ENCODE measurements around the gene SFN. TPM values are rescaled to one million over a fixed set of nuclear protein-coding genes. Genes with fewer than 3 reads are reported as not detected.

Gene SFN
- total and polyA plus RNA-seq, 2 donors from 2014 or later, result 2.9 to 44.7 TPM

DNA sequence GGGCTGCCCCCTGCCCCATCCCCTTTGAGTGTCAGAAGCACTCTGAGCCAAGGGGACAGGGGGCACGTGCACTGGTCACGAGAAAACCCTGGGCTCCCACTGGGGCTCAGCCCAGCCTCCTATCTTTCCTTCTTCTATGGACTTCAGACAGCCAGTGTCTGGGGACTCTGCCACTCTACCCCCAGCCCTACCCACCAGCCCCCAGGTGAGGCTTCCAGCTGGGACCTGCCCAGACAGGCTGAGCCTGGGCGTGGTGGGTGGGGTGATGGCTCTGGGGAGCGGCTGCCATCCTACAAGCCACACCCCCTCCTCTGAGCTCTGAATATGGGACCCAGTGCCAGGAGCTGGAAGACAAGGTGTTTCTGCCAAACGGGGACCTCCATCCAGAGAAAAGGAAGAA is 8.0 kb upstream of the SFN start:
- peaks cover 0 to 33% (median 17%) of the 10 kb centered on the region in 3 donors for H3K36me3 ChIP-seq (ENCODE audit: control insufficient read depth in 2 of 3, insufficient read depth in 3 of 3, low read length in 3 of 3)
- intact Hi-C loops (cut with DNase I), result no loop called here
- H3K4me1 ChIP-seq (ENCODE audit: control insufficient read depth in 2 of 3, insufficient read depth in 2 of 3, low read depth in 1 of 3, low read length in 3 of 3), result no peaks in the 10 kb centered on the region
- FAIRE-seq (no peak), DNase-seq (no peak)
- no peak overlapping the region for H3K9ac ChIP-seq (ENCODE audit: low read length in 3 of 3)
- H3K27ac ChIP-seq (ENCODE audit: low read depth in 2 of 2, low read length in 2 of 2), result no peak overlapping the region
- H3K27me3 ChIP-seq (ENCODE audit: control insufficient read depth, insufficient read depth, low read length), result no peaks in the 10 kb centered on the region
- H3K4me3 ChIP-seq (ENCODE audit: low read length in 3 of 3), result no peak overlapping the region
- no peaks in the 10 kb centered on the region for H3K9me3 ChIP-seq (ENCODE audit: control insufficient read depth in 2 of 3, insufficient read depth in 1 of 3, low read length in 3 of 3)
- TF ChIP-seq CTCF (IDR thresholded peaks at IDR 0.05; ENCODE audit: borderline replicate concordance, extremely low read depth, insufficient read depth), result no peak

DNA sequence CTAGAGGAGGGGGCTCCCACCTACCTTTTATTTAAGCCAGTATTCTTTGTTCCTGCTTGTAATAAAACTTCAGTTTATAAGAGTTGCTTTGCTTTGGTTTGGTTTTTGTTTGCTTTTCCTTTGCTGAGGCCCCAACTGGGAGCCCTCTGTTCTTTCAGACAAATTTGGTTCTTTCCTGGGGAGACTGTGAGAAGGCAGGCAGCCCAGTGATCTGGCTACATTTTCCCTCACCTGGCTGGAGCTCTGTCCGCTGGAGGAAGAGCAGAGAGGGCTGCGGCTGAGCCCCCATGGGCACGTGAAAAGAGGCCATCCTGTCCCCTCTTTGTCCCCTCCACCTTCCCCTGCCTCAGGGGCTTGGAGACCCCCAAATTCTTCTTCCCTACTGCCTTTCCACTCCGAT is 7.3 kb upstream of the SFN start:
- Histone ChIP-seq H3K9ac (ENCODE audit: low read length in 3 of 3) (no peak overlapping the region), H3K27me3 (ENCODE audit: control insufficient read depth, insufficient read depth, low read length) (no peaks in the 10 kb centered on the region), H3K27ac (ENCODE audit: low read depth in 2 of 2, low read length in 2 of 2) (no peak overlapping the region), H3K36me3 (ENCODE audit: control insufficient read depth in 2 of 3, insufficient read depth in 3 of 3, low read length in 3 of 3) (peaks cover 0 to 30% (median 12%) of the 10 kb centered on the region in 3 donors), H3K4me3 (ENCODE audit: low read length in 3 of 3) (no peak overlapping the region), H3K4me1 (ENCODE audit: control insufficient read depth in 2 of 3, insufficient read depth in 2 of 3, low read depth in 1 of 3, low read length in 3 of 3) (no peaks in the 10 kb centered on the region), H3K9me3 (ENCODE audit: control insufficient read depth in 2 of 3, insufficient read depth in 1 of 3, low read length in 3 of 3) (no peaks in the 10 kb centered on the region)
- intact Hi-C loops (cut with DNase I), result no loop called here
- DNase-seq (no peak), FAIRE-seq (no peak)
- TF ChIP-seq CTCF (IDR thresholded peaks at IDR 0.05; ENCODE audit: borderline replicate concordance, extremely low read depth, insufficient read depth), result no peak

- no peaks in the 10 kb centered on the region for H3K4me1 ChIP-seq (ENCODE audit: control insufficient read depth in 2 of 3, insufficient read depth in 2 of 3, low read depth in 1 of 3, low read length in 3 of 3)
- FAIRE-seq, result no peak
- intact Hi-C loops (cut with DNase I), result no loop called here
- H3K27me3 ChIP-seq (ENCODE audit: control insufficient read depth, insufficient read depth, low read length), result no peaks in the 10 kb centered on the region
- peaks cover 0 to 26% (median 8%) of the 10 kb centered on the region in 3 donors for H3K36me3 ChIP-seq (ENCODE audit: control insufficient read depth in 2 of 3, insufficient read depth in 3 of 3, low read length in 3 of 3)
- H3K27ac ChIP-seq (ENCODE audit: low read depth in 2 of 2, low read length in 2 of 2), result no peak overlapping the region
- H3K9me3 ChIP-seq (ENCODE audit: control insufficient read depth in 2 of 3, insufficient read depth in 1 of 3, low read length in 3 of 3), result no peaks in the 10 kb centered on the region
- DNase-seq, result no peak
- no peak overlapping the region for H3K4me3 ChIP-seq (ENCODE audit: low read length in 3 of 3)
- TF ChIP-seq CTCF (IDR thresholded peaks at IDR 0.05; ENCODE audit: borderline replicate concordance, extremely low read depth, insufficient read depth), result no peak
- H3K9ac ChIP-seq (ENCODE audit: low read length in 3 of 3), result no peak overlapping the region
Measured at GRCh38 chr1:26856181-26856580, 6.8 kb upstream of the SFN start.
